Thyroid gland (tissue), 4 donors: ENCODE data around the gene PLA2G12A. TPM values are rescaled to one million over a fixed set of nuclear protein-coding genes. Genes with fewer than 3 reads are reported as not detected.

Experiments used
- DNase-seq, 2 donors: peaks; one replicate each; pipeline ENCODE4 v3.0.0-alpha.2; 2019
- H3K27ac ChIP-seq, 3 donors: fragments of 200-600 bp; sonication (generic); 1 replicate in 2 of 3; 2 replicates in 1 of 3; pipeline ENCODE4 v1.5.1; 2016 to 2019; ENCODE audit warnings: mild to moderate bottlenecking in 1 of 3, moderate library complexity in 1 of 3
- H3K27me3 ChIP-seq: fragments of 200-600 bp; sonication (generic); one replicate; pipeline ENCODE4 v1.5.1; 2019
- H3K36me3 ChIP-seq, 2 donors: fragments of 200-600 bp; sonication (generic); one replicate each; pipeline ENCODE4 v1.5.1; 2016 to 2019
- H3K4me1 ChIP-seq, 2 donors: fragments of 200-600 bp; sonication (generic); one replicate each; pipeline ENCODE4 v1.5.1; 2017 to 2019
- H3K4me3 ChIP-seq, 3 donors: fragments of 200-600 bp; sonication (generic); replicated peaks in 1 of 3; 1 replicate in 2 of 3; 2 replicates in 1 of 3; pipeline ENCODE4 v1.5.1; 2016; ENCODE audit warnings: mild to moderate bottlenecking in 1 of 3
- H3K9me3 ChIP-seq: fragments of 200-600 bp; sonication (generic); one replicate; pipeline ENCODE4 v1.5.1; 2017
- POLR2A ChIP-seq, 2 donors: fragments of 450-650 bp; IDR thresholded peaks; one replicate each; pipeline ENCODE4 v1.6.1; 2017; ENCODE audit warnings: antibody characterized with exemption in 2 of 2, mild to moderate bottlenecking in 2 of 2, moderate library complexity in 1 of 2
- WGBS, 2 donors: methylation state at CpG; one replicate each; pipeline ENCODE4 v1.1.5; 2017; 5-methylcytosine and 5-hydroxymethylcytosine counted together
- intact Hi-C: fragments of 100-400 bp; cut with DNase I; formaldehyde crosslinking; loops from one replicate; pipeline ENCODE4 v1.15.1; 2023
- total RNA-seq, 4 donors: library from RNA; depleted of rRNA; stranded (reverse); fragments of >200 nt; gene quantifications; one replicate each; pipeline ENCODE4 v1.2.3, GENCODE V29; 2016
- TF ChIP-seq, protein P1 (sequence below), 6 experiments: fragments of 200-600 bp in 3 of 6; fragments of 450-650 bp in 3 of 6; sonication (generic) in 3 of 6; IDR thresholded peaks; one replicate each; pipeline ENCODE4 v1.5.1; 2016 to 2019; ENCODE audit warnings: antibody characterized with exemption in 6 of 6, mild to moderate bottlenecking in 2 of 6, inconsistent platforms in 1 of 6, moderate library complexity in 1 of 6

PLA2G12A gene
- total RNA-seq, 4 donors from 2014 or later: 37.9 to 216 (median 55.5) TPM

DNA sequence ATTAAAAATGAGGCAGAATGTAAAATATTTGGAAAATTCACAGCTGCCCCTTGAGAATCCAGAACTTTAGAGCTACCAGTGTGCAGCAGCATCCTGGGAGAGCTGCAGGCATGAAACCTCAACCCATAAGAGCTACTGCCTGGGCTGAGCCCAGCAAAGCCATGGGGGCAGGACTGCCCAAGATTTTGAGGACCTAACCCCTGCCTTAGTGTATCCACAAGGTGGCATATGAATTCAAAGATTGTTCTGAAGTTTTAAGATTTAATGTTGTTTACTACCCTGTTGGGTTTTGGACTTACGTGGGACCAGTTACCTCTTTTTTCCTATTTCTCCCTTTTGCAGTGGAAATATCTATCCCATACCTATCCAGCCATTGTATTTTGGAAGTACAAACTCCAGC is 53.0 kb downstream of the PLA2G12A start:
- Histone ChIP-seq H3K27me3 (no peaks in the 10 kb centered on the region), H3K4me3 (no peak overlapping the region), H3K4me1 (no peaks in the 10 kb centered on the region), H3K9me3 (no peaks in the 10 kb centered on the region), H3K36me3 (no peaks in the 10 kb centered on the region), H3K27ac (no peak overlapping the region)
- 82 to 96% methylated on average over 1 of the region's 1 CpG for WGBS, 2 donors
- no peak for TF ChIP-seq POLR2A (IDR thresholded peaks at IDR 0.05)
- TF ChIP-seq, protein P1, sequence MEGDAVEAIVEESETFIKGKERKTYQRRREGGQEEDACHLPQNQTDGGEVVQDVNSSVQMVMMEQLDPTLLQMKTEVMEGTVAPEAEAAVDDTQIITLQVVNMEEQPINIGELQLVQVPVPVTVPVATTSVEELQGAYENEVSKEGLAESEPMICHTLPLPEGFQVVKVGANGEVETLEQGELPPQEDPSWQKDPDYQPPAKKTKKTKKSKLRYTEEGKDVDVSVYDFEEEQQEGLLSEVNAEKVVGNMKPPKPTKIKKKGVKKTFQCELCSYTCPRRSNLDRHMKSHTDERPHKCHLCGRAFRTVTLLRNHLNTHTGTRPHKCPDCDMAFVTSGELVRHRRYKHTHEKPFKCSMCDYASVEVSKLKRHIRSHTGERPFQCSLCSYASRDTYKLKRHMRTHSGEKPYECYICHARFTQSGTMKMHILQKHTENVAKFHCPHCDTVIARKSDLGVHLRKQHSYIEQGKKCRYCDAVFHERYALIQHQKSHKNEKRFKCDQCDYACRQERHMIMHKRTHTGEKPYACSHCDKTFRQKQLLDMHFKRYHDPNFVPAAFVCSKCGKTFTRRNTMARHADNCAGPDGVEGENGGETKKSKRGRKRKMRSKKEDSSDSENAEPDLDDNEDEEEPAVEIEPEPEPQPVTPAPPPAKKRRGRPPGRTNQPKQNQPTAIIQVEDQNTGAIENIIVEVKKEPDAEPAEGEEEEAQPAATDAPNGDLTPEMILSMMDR (IDR thresholded peaks at IDR 0.05): no peak
- intact Hi-C loops: no loop called here
- no peak for DNase-seq

DNA sequence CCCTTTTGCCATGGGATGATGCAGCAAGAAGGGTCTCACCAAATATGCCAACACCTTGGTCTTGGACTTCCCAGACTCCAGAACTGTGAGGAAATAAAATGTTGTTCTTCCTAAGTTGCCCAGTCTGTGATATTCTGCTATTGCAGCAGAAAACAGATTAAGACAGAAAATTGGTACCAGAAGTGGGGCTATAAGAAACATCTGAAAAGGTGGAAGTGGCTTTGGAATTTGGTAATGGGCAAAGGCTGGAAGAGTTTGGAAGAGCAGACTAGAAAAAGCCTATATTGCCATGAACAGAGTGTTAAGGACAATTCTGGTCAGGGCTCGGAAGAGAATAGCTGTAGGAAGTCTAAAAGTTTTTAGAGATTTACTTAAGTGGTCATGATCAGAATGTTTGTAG is 54.0 kb downstream of the PLA2G12A start:
- WGBS, 2 donors: 94 to 100% methylated on average over 1 of the region's 1 CpG
- no peak for TF ChIP-seq POLR2A (IDR thresholded peaks at IDR 0.05)
- TF ChIP-seq, protein P1 (IDR thresholded peaks at IDR 0.05): no peak
- intact Hi-C loops: no loop called here

DNA sequence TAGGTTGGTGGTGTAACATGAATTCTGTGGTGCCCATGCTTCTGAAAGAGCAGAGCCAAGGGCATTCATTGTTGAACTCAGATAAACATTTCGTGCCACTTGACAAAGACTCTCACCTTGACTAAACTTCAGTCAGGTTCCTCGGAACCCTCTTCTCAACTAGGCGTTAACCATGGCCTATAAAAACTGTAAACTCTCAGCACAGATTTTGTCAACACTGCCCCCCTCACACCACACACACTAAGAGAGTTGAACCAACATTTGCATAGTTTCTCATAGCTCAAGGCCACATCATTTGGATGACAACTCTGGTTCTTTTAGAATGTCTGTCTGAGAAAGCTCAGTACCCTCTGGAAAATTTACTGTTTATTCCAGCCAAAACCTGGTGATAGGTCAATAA is 54.7 kb downstream of the PLA2G12A start:
- Histone ChIP-seq H3K9me3 (no peaks in the 10 kb centered on the region), H3K4me3 (no peak overlapping the region), H3K27me3 (no peaks in the 10 kb centered on the region), H3K27ac (no peak overlapping the region), H3K36me3 (no peaks in the 10 kb centered on the region), H3K4me1 (no peaks in the 10 kb centered on the region)
- TF ChIP-seq, protein P1 (IDR thresholded peaks at IDR 0.05): no peak
- TF ChIP-seq POLR2A (IDR thresholded peaks at IDR 0.05): no peak
- DNase-seq: no peak
- intact Hi-C loops: no loop called here
- 33 to 45% methylated on average over 3 of the region's 3 CpGs for WGBS, 2 donors

More for the DNA sequence above, 54.0 kb downstream of the PLA2G12A start:
- no peaks in the 10 kb centered on the region for H3K36me3 ChIP-seq
- H3K4me3 ChIP-seq: no peak overlapping the region
- H3K4me1 ChIP-seq: no peaks in the 10 kb centered on the region
- no peaks in the 10 kb centered on the region for H3K9me3 ChIP-seq
- no peak overlapping the region for H3K27ac ChIP-seq
- no peak for DNase-seq
- H3K27me3 ChIP-seq: no peaks in the 10 kb centered on the region

DNA sequence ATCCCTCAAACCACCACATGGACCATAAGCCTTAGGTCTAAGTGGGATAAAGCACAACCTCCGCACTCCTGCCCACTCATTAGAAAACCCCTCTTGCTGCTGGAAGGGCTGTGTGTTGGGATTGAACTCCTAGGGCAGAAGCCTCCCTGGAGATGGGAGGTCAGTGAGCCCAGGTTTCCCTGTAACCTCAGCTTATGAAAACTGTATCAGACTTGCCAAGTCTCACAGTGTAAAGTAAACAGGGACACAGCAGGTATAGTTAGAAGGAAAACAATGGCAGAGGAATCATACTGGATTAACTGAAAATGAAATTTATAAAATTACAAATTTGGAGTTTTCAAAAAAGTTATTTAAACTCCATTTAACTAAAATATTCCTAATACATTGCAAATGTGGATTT is 56.6 kb downstream of the PLA2G12A start:
- Histone ChIP-seq H3K27ac (no peak overlapping the region), H3K27me3 (no peaks in the 10 kb centered on the region), H3K9me3 (no peaks in the 10 kb centered on the region), H3K36me3 (no peaks in the 10 kb centered on the region), H3K4me3 (no peak overlapping the region), H3K4me1 (no peaks in the 10 kb centered on the region)
- 70 to 94% methylated on average over 1 of the region's 1 CpG for WGBS, 2 donors
- intact Hi-C loops: no loop called here
- DNase-seq: no peak
- TF ChIP-seq, protein P1 (IDR thresholded peaks at IDR 0.05): no peak
- no peak for TF ChIP-seq POLR2A (IDR thresholded peaks at IDR 0.05)

DNA sequence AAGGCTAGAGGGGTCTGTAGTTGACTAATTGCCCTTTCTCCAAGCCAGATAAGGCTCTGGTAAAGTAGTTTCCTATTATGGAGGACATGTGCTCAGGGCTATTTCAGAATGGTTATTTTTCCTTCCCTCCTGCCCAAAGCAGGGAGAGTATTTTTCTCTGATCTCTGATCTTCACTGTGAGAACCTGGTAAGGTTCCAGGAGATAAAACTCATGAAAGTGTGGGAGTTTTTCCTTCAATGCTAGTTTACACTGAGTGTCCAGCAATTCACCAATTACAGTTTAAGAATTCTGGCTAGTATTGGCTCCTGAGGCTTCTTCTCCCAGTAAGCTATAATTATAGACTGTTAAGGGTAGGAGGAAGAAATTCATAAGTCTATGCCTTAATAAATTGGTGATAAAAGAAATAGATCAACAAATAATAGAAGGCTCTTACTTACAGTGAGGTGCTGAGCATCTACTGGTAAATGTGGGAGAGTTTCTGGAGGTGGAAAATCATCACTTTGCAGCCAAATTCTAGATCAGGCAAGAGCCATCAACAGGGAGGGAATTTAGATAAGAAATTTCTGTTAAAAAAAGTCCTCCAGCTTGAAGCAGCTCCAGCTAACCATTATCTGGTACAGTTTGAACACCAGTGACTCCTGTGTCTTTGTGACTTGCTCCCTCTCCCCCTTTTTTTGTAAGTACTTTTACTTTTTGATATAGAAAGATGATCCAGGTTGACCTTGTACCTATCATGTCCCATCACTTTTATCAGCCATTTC is 57.5 kb downstream of the PLA2G12A start:
- no peaks in the 10 kb centered on the region for H3K27me3 ChIP-seq
- TF ChIP-seq, protein P1 (IDR thresholded peaks at IDR 0.05): no peak
- TF ChIP-seq POLR2A (IDR thresholded peaks at IDR 0.05): no peak
- H3K9me3 ChIP-seq: no peaks in the 10 kb centered on the region
- no peak for DNase-seq
- no peaks in the 10 kb centered on the region for H3K4me1 ChIP-seq
- H3K27ac ChIP-seq: no peak overlapping the region
- intact Hi-C loops: no loop called here
- H3K4me3 ChIP-seq: no peak overlapping the region
- no peaks in the 10 kb centered on the region for H3K36me3 ChIP-seq
